Suprapubic skin (tissue), 4 donors: ENCODE measurements around the gene HAVCR1. TPM values are rescaled to one million over a fixed set of nuclear protein-coding genes. Genes with fewer than 3 reads are reported as not detected.
A peak's percentile ranks its signal among the peaks of the same experiment; 100 is the strongest.
"Not testable (repeated sequence)": the region's sequence is repeated elsewhere in the genome, so short reads cannot be mapped to it uniquely, and the experiment has no call there.

Source experiments
- DNase-seq, 2 donors: peaks; one replicate each; pipeline ENCODE4 v3.0.0-alpha.2; 2019; ENCODE audit warnings: low spot score in 2 of 2
- H3K27ac ChIP-seq: fragments of 200-600 bp; sonication (generic); one replicate; pipeline ENCODE4 v1.5.1; 2019
- H3K27me3 ChIP-seq: fragments of 200-600 bp; sonication (generic); one replicate; pipeline ENCODE4 v1.5.1; 2019
- H3K36me3 ChIP-seq: fragments of 200-600 bp; sonication (generic); one replicate; pipeline ENCODE4 v1.5.1; 2019
- H3K4me1 ChIP-seq: fragments of 200-600 bp; sonication (generic); one replicate; pipeline ENCODE4 v1.5.1; 2019
- H3K4me3 ChIP-seq: fragments of 200-600 bp; sonication (generic); one replicate; pipeline ENCODE4 v1.5.1; 2019; ENCODE audit warnings: mild to moderate bottlenecking
- H3K9me3 ChIP-seq: fragments of 200-600 bp; sonication (generic); one replicate; pipeline ENCODE4 v1.5.1; 2019
- CTCF ChIP-seq, 2 donors: fragments of 200-600 bp in 1 of 2; fragments of 450-650 bp in 1 of 2; sonication (generic) in 1 of 2; IDR thresholded peaks; one replicate each; pipeline ENCODE4 v1.5.1; 2016 to 2019; ENCODE audit warnings: antibody characterized with exemption in 2 of 2, mild to moderate bottlenecking in 1 of 2, moderate library complexity in 1 of 2
- EP300 ChIP-seq: sonication (generic); formaldehyde crosslinking; IDR thresholded peaks from one replicate; pipeline ENCODE4 v1.6.1; 2017; ENCODE audit warnings: antibody characterized with exemption
- POLR2A ChIP-seq, 2 donors: fragments of 450-650 bp; IDR thresholded peaks; one replicate each; pipeline ENCODE4 v1.6.1; 2017; ENCODE audit warnings: antibody characterized with exemption in 2 of 2, mild to moderate bottlenecking in 2 of 2, moderate library complexity in 2 of 2
- POLR2AphosphoS5 ChIP-seq, 3 donors: sonication (generic); formaldehyde crosslinking; IDR thresholded peaks; one replicate each; pipeline ENCODE4 v1.6.1; 2017; ENCODE audit warnings: antibody characterized with exemption in 3 of 3
- WGBS: methylation state at CpG from one replicate; pipeline ENCODE4 v1.1.5; 2018; 5-methylcytosine and 5-hydroxymethylcytosine counted together
- total RNA-seq, 4 donors: library from RNA; depleted of rRNA; stranded (reverse); fragments of >200 nt; gene quantifications; one replicate each; pipeline ENCODE4 v1.1.0, GENCODE V29; 2016

Gene HAVCR1
- total RNA-seq, 4 donors from 2014 or later = not detected

- no peaks in the 10 kb centered on the region for H3K4me1 ChIP-seq
- TF ChIP-seq POLR2AphosphoS5 (IDR thresholded peaks at IDR 0.05) (no peak), CTCF (IDR thresholded peaks at IDR 0.05) (no peak), POLR2A (IDR thresholded peaks at IDR 0.05) (no peak), EP300 (no peak)
- no peaks in the 10 kb centered on the region for H3K27me3 ChIP-seq
- WGBS = 78% methylated on average over 4 of the region's 4 CpGs
- no peak for DNase-seq
- H3K27ac ChIP-seq = no peak overlapping the region
- no peak overlapping the region for H3K4me3 ChIP-seq
- no peaks in the 10 kb centered on the region for H3K36me3 ChIP-seq
- H3K9me3 ChIP-seq = no peaks in the 10 kb centered on the region
Observed at GRCh38 chr5:157033071-157033583, 25.8 kb downstream of the HAVCR1 start.

GRCh38 chr5:157030692-157031091 is 28.2 kb downstream of the HAVCR1 start:
- Histone ChIP-seq H3K36me3 (no peaks in the 10 kb centered on the region), H3K4me1 (no peaks in the 10 kb centered on the region), H3K27me3 (no peaks in the 10 kb centered on the region), H3K4me3 (no peak overlapping the region), H3K27ac (no peak overlapping the region), H3K9me3 (no peaks in the 10 kb centered on the region)
- TF ChIP-seq EP300 (no peak), POLR2AphosphoS5 (IDR thresholded peaks at IDR 0.05) (no peak), CTCF (IDR thresholded peaks at IDR 0.05) (no peak)
- no peak for DNase-seq
- 44% methylated on average over 3 of the region's 3 CpGs for WGBS

GRCh38 chr5:157029457-157029856 is 29.5 kb downstream of the HAVCR1 start:
- TF ChIP-seq EP300 = no peak
- TF ChIP-seq CTCF (IDR thresholded peaks at IDR 0.05) = no peak
- no peak for TF ChIP-seq POLR2AphosphoS5 (IDR thresholded peaks at IDR 0.05)
- no peak for TF ChIP-seq POLR2A (IDR thresholded peaks at IDR 0.05)
- WGBS = 75% methylated on average over 3 of the region's 3 CpGs
- DNase-seq = no peak
- no peaks in the 10 kb centered on the region for H3K27me3 ChIP-seq
- no peak overlapping the region for H3K27ac ChIP-seq
- H3K9me3 ChIP-seq = no peaks in the 10 kb centered on the region
- H3K4me3 ChIP-seq = no peak overlapping the region
- no peaks in the 10 kb centered on the region for H3K4me1 ChIP-seq
- H3K36me3 ChIP-seq = no peaks in the 10 kb centered on the region

GRCh38 chr5:157027663-157028062 is 31.3 kb downstream of the HAVCR1 start:
- not testable (repeated sequence) for H3K27ac ChIP-seq, DNase-seq, H3K36me3 ChIP-seq, H3K4me1 ChIP-seq, H3K4me3 ChIP-seq, H3K27me3 ChIP-seq, H3K9me3 ChIP-seq
- WGBS = 97% methylated on average over 2 of the region's 2 CpGs

- Histone ChIP-seq H3K27me3 (no peaks in the 10 kb centered on the region), H3K4me3 (no peak overlapping the region), H3K9me3 (no peaks in the 10 kb centered on the region), H3K27ac (no peak overlapping the region), H3K4me1 (no peaks in the 10 kb centered on the region), H3K36me3 (no peaks in the 10 kb centered on the region)
- WGBS = 65% methylated on average over 3 of the region's 3 CpGs
- DNase-seq = no peak
- peak in 1 of 2 donors; percentile 17 for TF ChIP-seq CTCF (IDR thresholded peaks at IDR 0.05)
- no peak for TF ChIP-seq EP300
- no peak for TF ChIP-seq POLR2AphosphoS5 (IDR thresholded peaks at IDR 0.05)
- no peak for TF ChIP-seq POLR2A (IDR thresholded peaks at IDR 0.05)
Observed at GRCh38 chr5:157026789-157027424, 32.0 kb downstream of the HAVCR1 start.
